ENCODE data around the gene SIX5. TPM values are rescaled to one million over a fixed set of nuclear protein-coding genes. Genes with fewer than 3 reads are reported as not detected.
A peak's percentile ranks its signal among the peaks of the same experiment; 100 is the strongest.
"Not testable (repeated sequence)": the region's sequence is repeated elsewhere in the genome, so short reads cannot be mapped to it uniquely, and the experiment has no call there.

SIX5 gene
- 17.5 TPM for polyA plus RNA-seq (2013, experiment 1 of 2; ENCODE audit: insufficient read length)
- polyA plus RNA-seq (2013, experiment 2 of 2; ENCODE audit: insufficient read length) = 13.0 TPM

GRCh38 chr19:45768984-45769782 lies at the start of gene SIX5:
Gene SIX5, minus strand, starts transcription at chr19:45769252. Its CDS starts 408 bp downstream, at chr19:45768844.
- peak; percentile 97 for DNase-seq

DNA sequence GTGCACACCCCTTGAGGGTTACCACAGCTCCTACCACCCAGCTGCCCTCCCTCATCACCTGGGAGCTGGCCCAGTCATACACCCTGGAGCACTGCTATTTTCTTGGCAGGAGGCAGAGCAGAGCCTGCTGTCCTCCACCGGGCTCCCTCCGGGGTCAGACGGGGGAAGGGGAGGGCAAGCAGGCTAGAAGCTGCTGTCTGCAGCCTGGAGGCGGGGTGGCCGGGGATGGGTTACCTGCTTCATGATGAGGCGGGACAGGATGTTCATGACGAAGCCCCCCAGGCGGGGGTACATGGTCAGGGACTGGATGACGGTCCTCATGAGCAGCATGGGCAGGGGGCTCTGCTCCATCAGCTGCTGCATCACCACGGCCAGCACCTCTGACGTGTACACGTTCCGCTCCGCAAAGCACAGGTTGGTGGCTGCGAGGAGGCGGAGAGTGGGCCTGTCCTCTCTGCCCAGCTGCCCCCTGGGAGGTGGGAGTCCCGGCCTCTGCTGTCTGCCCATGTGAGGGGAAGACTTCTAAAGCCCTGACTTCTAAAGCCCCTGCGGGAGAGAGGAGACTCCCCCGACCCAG lies 48.8 kb upstream of the SIX5 start:
- DNase-seq = no peak

DNA sequence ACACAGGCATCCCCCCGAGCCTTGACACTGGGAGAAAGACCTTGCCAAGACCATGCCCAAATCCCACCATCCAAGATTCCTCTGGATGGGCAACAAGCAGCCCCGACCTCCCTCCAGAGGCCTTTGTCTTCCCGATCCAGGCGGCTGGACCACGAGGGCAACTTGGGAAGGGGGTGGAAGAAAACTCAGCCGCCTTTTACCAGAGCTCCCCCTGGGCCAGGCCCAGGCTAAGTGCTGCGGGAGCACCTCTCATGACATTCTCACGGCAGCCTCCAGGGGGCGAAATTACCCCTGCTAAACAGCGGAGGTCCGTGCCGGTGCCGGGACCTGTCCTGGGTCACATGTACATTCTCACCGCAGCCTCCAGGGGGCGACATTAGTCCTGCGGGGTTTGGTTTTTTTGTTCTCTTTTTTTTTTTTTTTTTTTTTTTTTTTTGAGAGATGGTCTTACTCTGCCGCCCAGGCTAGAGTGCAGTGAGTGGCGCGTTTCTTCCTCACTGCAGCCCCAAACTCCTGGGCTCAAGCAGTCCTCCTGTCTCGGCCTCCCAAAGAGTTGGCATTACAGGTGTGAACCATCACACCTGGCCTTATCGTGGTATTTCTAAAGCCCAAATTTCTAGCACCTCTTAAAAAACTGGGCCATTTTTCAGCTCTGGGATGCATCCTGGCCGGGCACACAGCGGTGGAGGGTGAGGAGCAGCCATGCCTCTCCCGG lies 48.1 kb upstream of the SIX5 start:
- peak; percentile 90 for DNase-seq

DNA sequence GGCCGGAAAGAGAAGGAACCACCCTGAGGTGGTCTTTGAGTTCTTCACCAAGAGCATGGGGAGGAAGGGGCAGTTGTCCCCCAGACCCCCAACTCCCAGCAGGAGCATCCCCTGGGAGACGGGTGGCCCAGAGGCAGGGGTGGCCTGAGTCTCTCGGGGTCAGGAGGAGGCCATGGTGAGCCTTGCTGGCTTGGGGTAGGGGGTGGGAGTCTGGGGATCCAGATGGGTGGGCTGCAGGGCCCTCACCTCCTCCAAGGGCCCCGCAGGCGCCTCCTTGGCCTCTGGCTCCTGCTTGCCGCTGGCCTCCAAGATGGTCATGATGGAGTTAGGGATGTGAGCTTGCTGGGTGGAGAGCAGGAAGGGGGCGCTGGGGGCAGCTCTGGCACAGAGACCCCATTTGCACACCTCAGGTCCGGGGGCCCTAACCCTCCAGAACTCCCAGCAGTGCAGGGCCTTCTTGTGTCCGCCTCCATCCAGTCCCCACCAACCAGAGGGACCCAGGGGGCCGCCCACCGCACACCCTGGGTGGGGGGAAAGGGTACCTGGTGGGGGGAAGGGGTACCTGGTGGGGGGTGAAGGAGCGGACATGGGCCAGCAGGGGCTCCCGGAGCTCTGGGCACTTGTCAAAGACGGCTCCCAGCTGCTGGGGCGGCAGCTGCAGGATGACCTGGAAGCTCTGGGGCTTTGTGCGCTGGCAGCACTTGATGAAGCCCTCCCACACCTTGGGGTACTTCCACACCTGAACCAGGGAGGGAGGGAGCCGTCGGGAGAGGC lies 47.4 kb upstream of the SIX5 start:
- no peak for DNase-seq

- no peak for DNase-seq
These were observed 46.6 kb upstream of the SIX5 start for GRCh38 chr19:45815481-45816216.

DNA sequence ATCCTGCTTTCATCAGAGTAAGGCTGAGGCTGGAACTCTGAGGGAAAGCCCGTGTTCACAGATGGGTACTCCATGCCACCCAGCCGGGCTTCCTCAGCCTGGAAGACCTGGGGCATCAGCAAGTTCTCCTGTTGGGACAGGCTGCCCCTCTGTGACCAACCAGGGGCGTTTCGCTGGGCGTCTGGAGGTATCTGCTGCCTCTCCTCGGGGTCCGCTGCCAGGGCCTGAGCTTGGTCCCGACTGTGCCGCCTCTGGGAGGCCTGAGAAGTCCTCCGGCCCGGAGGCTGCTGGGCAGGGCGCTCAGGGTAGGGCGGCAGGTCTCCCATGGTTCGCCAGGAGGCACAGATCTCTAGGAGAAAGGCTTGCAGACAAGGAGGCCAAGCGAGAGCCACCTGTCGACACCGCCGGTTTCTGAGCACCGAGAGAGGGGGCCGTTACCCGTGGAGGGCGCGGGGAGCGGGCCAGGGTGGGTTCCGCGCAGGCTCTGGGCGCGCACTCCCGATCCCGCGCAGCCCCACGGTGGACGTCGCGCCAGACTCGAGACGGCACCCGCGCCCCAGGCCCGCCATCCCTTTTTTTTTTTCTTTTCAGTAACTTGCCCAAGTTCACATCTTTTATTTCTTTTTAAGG lies 45.9 kb upstream of the SIX5 start, which contains the start of gene RSPH6A:
Gene RSPH6A (minus strand): TSS at position 458 of the 630 bp plus-strand sequence. CDS start 132 bp downstream, at position 326.
- no peak for DNase-seq

- no peak for DNase-seq
These were observed 45.2 kb upstream of the SIX5 start for GRCh38 chr19:45814166-45814780.

DNA sequence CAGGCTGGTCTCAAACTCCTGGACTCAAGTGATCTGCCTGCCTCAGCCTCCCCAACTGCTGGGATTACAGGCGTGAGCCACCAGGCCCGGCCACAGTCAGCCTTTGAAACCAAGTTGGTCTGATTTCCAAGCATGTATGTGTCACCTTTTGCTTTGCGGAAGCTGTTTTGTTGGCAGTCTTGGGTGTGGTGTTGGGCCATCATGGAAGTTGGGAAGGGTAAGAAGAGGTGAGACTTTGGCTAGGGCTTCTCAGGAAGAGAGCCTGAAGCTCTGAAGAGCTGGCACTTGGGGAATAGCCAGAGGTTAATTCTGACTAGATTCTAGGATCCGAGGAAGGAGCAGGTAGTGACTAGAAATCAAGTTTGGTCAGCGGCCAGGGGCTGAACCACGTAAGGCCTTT lies 43.2 kb upstream of the SIX5 start:
- no peak for DNase-seq

DNA sequence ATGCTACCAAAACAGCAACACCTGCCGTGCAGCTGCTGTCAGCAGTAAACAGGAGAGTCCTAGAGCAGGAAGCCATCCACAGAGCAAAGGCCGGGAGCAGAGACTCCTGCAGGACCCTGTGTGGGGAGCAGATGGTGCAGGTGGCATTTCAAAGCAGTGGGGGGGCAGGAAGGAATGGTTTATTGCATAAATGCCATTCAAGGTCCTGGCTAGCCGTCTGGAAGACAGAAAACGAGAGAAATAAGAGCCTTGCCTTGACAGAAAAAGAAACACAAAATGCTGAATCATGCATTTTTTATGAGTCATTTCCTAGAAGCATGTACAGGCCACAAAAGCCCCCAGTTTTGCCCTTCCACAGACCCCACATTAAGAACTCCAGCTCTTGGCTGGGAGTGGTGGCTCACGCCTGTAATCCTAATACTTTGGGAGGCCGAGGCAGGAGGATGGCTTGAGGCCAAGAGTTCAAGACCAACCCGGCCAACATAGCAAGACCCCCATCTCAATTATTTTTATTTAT lies 40.6 kb upstream of the SIX5 start:
- DNase-seq = peak; percentile 78

DNA sequence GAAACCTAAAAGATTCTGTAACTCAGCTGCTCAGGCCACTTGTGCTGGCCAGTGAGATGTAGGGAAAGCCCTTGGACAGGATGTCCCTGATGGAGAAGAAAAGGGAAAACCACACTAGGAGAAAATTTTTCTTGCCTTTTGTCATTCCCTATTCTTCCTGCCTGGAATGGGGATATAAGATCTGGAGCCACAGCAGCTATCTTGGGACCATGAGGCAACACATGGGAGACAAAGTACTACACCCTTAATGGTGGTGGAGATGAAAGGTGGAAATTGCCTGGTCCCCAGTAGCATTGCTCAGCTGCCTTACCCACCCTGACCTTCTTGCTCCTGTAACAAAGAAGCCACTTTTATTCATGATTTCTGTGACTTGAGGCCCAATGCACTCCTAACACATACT lies 36.7 kb upstream of the SIX5 start:
- no peak for DNase-seq

DNA sequence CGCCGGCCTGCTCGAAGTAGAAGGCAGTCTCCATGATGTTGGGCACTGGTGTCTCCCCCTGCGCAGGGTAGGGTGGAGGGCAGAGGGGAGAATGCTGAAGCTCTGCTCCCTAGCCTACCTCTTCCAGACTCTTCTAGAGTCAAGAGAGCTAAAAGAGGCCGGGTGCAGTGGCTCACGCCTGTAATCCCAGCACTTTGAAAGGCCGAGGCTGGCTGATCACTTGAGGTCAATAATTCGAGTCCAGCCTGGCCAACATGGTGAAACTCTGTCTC lies 35.8 kb upstream of the SIX5 start:
- no peak for DNase-seq

DNA sequence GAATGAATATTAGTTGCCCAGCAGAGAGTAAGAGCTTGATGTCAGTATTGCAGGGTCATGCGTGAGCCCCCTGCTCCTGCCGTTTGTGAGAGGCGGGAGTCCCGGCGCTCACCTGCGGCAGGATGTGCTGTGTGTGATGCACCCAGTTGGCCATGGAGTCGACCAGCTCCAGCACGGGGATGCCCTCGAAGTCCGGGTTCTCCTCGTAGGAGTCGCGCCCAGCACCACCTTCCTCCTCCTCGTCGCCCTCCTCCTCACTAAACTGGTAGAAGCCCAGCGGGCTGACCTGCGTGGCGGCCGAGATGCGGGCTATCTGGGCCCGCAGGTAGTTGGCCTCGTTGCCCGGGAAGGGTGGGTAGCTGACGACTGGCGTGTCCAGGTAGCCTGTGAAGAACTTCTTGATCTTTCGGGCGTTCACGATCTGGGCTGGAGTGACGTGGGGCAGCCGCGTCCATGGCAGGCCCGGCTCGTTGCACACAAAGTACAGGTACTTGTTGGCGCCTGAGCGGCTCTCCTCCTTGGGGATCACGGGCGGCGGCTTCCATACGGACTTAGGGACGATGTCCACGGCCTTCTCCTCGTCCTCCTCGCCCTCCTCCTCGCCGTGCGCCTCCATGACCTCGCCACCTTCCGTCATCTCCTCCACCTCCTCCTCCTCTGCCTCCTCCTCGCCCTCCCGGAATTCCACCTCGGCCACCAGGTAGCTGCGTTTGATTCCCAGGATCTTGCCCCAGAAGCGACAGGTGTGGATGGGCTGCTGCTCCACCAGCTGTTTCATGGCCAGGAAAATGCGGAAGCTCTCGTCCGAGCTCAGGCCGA lies 35.3 kb upstream of the SIX5 start:
- DNase-seq = no peak

GRCh38 chr19:45801603-45802175 lies 32.6 kb upstream of the SIX5 start:
- no peak for DNase-seq

GRCh38 chr19:45800070-45800553 lies 31.1 kb upstream of the SIX5 start:
- DNase-seq = peak; percentile 78

- DNase-seq = not testable (repeated sequence)
These were observed 30.5 kb upstream of the SIX5 start for GRCh38 chr19:45799541-45799940.

- DNase-seq = peak; percentile 91
These were observed 30.0 kb upstream of the SIX5 start for GRCh38 chr19:45798995-45799517.

GRCh38 chr19:45794627-45795026 lies 25.6 kb upstream of the SIX5 start:
- no peak for DNase-seq

DNA sequence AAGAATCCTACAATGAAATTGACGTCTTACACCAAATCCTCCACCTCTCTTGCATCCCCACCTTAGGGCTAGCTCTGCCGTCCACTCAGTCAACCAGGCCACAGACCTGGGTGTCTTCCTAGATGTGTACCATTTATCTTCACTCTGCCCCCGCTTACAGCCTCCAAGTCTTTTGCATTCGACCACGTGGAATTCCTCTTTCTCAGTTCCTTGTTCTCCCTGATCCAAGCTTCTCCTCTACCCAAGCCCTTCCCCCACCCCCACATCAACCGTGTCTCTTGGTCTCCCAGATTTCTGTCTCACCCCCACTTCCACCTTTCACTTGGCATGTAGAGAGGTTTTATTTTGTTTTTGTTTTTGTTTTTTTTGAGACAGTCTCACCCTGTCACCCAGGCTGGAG lies 24.8 kb upstream of the SIX5 start:
- DNase-seq = no peak

- DNase-seq = no peak
These were observed 24.1 kb upstream of the SIX5 start for GRCh38 chr19:45793178-45793564.
